RWPE2 (cell line): Measurements from ENCODE around the gene CISD3.

ENCODE experiments used
- ATAC-seq: fragments of 200-7000 bp; cut with Tn5 transposase; 3 replicates; pipeline ENCODE4 v1.9.1; 2021; ENCODE audit warnings: low read depth
- DNase-seq: peaks from one replicate; pipeline ENCODE4 v3.0.0-alpha.2; 2020; ENCODE audit warnings: low spot score
- H3K27ac ChIP-seq: fragments of 450-650 bp; 2 replicates; pipeline ENCODE4 v1.5.1; 2017; ENCODE audit warnings: mild to moderate bottlenecking; ENCODE audit not compliant: poor library complexity, severe bottlenecking
- H3K27me3 ChIP-seq: fragments of 250-450 bp; sonication (Bioruptor Pico); 2 replicates; pipeline ENCODE4 v1.5.1; 2021; ENCODE audit warnings: mild to moderate bottlenecking, moderate library complexity; ENCODE audit not compliant: insufficient read depth, poor library complexity, severe bottlenecking
- H3K36me3 ChIP-seq: fragments of 250-450 bp; sonication (Bioruptor Pico); 2 replicates; pipeline ENCODE4 v1.5.1; 2020; ENCODE audit warnings: low read depth, mild to moderate bottlenecking, moderate library complexity
- H3K4me1 ChIP-seq: fragments of 250-450 bp; sonication (Bioruptor Pico); 2 replicates; pipeline ENCODE4 v1.5.1; 2021; ENCODE audit warnings: mild to moderate bottlenecking, moderate library complexity; ENCODE audit not compliant: insufficient read depth, poor library complexity, severe bottlenecking
- H3K4me3 ChIP-seq: fragments of 250-450 bp; sonication (Bioruptor Pico); 2 replicates; pipeline ENCODE4 v1.5.1; 2021; ENCODE audit warnings: mild to moderate bottlenecking, moderate library complexity; ENCODE audit not compliant: severe bottlenecking
- H3K9me3 ChIP-seq: fragments of 250-450 bp; sonication (Bioruptor Pico); 2 replicates; pipeline ENCODE4 v1.5.1; 2021; ENCODE audit warnings: mild to moderate bottlenecking, moderate library complexity; ENCODE audit not compliant: severe bottlenecking
- TF ChIP-seq, protein P1 (sequence below): fragments of 450-650 bp; IDR thresholded peaks from one replicate; pipeline ENCODE4 v1.5.1; 2017; ENCODE audit warnings: mild to moderate bottlenecking, moderate library complexity; ENCODE audit not compliant: poor library complexity, severe bottlenecking

The CISD3 gene

DNA sequence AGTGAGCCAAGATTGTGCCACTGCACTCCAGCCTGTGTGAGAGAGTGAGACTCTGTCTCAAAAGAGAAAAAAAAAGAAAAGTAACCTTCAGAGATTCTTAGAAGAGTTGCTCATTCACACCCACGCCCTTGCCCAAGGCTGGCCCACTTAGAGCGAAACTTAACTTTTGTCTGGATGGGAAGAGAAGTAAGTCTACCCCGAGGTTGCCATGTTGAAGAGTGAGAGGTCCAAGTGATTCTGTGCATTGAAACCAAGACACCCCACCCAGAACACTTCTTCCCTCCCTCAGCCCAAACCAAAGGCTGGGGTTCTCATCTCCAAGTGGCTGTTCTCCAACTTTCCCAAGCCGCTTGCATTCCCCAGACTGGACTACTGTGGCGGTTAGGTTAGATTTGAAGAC, 2.4 kb upstream of the CISD3 start:
- TF ChIP-seq, protein P1, sequence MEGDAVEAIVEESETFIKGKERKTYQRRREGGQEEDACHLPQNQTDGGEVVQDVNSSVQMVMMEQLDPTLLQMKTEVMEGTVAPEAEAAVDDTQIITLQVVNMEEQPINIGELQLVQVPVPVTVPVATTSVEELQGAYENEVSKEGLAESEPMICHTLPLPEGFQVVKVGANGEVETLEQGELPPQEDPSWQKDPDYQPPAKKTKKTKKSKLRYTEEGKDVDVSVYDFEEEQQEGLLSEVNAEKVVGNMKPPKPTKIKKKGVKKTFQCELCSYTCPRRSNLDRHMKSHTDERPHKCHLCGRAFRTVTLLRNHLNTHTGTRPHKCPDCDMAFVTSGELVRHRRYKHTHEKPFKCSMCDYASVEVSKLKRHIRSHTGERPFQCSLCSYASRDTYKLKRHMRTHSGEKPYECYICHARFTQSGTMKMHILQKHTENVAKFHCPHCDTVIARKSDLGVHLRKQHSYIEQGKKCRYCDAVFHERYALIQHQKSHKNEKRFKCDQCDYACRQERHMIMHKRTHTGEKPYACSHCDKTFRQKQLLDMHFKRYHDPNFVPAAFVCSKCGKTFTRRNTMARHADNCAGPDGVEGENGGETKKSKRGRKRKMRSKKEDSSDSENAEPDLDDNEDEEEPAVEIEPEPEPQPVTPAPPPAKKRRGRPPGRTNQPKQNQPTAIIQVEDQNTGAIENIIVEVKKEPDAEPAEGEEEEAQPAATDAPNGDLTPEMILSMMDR: no peak
- Histone ChIP-seq H3K27me3 (no peaks in the 10 kb centered on the region), H3K36me3 (peaks cover 18% of the 10 kb centered on the region), H3K9me3 (no peaks in the 10 kb centered on the region), H3K4me1 (no peaks in the 10 kb centered on the region), H3K27ac (no peak overlapping the region), H3K4me3 (no peak overlapping the region)
- DNase-seq: no peak
- no peak for ATAC-seq

DNA sequence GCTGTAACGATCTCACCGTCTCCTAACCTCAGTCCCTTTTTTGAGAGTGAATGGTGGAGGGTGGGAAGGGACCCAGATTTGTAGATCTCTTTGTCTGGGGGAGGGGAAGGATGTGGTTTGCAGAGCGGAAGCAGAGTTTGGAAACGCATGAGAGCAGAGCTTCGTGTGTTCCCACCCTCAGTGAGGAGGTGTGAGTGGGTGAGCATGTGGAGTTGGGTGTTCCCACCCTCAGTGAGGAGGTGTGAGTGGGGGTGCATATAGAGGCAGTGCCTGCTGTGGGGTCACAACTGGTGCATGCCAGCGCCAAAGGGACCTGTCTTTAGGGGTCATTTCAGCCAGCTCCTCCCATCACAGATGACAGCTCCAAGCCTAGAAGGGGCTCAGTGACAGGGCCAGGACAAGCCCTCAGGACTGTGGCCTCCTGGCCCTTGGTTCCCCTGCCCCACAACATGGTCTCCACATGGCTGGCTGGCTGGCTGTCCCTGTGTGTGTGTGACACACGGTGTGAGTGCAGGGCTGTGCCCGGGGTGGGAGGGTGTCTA, 1.8 kb upstream of the CISD3 start:
- ATAC-seq: no peak
- H3K9me3 ChIP-seq: no peaks in the 10 kb centered on the region
- H3K4me1 ChIP-seq: no peaks in the 10 kb centered on the region
- no peaks in the 10 kb centered on the region for H3K27me3 ChIP-seq
- peaks cover 24% of the 10 kb centered on the region for H3K36me3 ChIP-seq
- no peak overlapping the region for H3K27ac ChIP-seq
- DNase-seq: no peak
- H3K4me3 ChIP-seq: no peak overlapping the region
- TF ChIP-seq, protein P1: no peak

DNA sequence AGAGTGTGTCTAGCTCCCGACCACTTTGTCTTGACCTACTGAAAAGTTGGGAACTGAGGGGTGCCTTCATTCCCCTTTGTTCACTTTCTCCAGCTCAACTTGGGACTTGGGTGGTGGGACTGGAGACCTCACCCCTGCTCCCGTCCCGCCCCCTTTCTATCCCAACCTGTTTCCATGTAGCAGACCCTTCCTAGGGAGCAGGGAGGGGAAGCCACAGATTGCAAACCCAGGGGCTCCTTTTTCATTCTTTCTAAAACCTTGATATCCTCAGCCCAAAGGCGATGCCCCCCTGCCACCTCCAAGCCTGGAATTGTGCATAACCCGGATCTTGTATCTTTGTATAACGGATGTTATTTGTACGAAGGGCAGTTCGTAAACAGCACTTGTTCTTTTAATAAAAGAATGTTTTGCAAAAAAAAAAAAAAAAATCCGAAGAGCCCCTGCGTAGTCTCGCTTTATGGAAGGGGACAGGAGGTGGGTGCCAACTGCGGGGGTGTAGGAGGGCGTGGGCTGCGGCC, 714 bp upstream of the CISD3 start:
- no peak for DNase-seq
- Histone ChIP-seq H3K27me3 (no peaks in the 10 kb centered on the region), H3K36me3 (peaks cover 35% of the 10 kb centered on the region), H3K27ac (peak overlapping the region; percentile 80), H3K4me1 (no peaks in the 10 kb centered on the region), H3K4me3 (peak overlapping the region; percentile 65), H3K9me3 (no peaks in the 10 kb centered on the region)
- ATAC-seq: no peak
- TF ChIP-seq, protein P1: no peak

DNA sequence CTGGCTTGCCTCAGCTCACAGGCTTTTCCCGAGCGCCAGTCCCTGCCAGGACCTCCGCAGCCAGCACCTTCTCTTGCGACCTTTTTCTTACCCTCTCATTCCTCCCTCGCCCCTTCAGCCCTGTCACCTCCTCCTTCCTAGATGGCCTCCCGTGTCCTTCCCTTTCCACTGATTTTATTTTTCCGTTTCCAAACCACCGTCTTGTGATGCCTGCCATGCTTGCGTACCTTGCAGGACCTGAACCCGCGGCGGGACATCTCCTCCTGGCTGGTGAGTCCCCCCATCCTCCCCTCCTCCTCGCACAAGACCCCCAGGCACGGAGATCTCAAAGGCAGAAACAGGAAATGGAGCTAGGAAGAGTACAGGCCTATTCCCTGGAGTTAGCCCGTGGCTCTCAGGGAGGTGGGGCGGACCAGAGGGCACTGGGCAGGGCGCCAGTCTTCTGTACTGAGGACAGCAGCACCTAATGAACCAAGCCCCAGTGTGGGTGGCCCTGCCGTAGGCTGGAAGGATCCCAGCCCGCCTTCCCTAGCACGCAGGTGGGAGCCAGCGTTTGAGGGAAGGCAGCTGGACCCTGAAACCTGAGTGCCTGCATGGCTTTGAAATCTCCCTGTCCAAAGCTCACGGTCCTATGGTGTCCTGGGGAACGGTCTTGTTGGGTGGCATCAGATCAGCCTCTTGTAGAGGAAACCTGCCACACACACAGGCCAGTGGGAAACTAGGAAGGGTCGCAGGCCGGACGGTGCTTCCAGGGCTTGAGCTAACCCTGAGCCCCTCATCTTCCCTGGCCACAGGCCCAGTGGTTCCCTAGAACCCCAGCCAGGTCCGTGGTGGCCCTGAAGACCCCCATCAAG, 612 bp downstream of the CISD3 start:
- H3K4me3 ChIP-seq: peak overlapping the region; percentile 65
- TF ChIP-seq, protein P1: no peak
- no peak for DNase-seq
- peak overlapping the region; percentile 80 for H3K27ac ChIP-seq
- ATAC-seq: peak; percentile 52
- H3K4me1 ChIP-seq: no peaks in the 10 kb centered on the region
- no peaks in the 10 kb centered on the region for H3K9me3 ChIP-seq
- no peaks in the 10 kb centered on the region for H3K27me3 ChIP-seq
- peaks cover 40% of the 10 kb centered on the region for H3K36me3 ChIP-seq
